GM12891 (cell line): ENCODE measurements around the gene RCOR1.

Experiments used
- POLR2A ChIP-seq: IDR thresholded peaks from 2 replicates; pipeline ENCODE4 v1.6.1; 2011; ENCODE audit warnings: low read depth, low read length, control low read depth
- SPI1 ChIP-seq: IDR thresholded peaks from 2 replicates; pipeline ENCODE4 v1.6.1; 2011; ENCODE audit warnings: low read depth, low read length, control low read depth

DNA sequence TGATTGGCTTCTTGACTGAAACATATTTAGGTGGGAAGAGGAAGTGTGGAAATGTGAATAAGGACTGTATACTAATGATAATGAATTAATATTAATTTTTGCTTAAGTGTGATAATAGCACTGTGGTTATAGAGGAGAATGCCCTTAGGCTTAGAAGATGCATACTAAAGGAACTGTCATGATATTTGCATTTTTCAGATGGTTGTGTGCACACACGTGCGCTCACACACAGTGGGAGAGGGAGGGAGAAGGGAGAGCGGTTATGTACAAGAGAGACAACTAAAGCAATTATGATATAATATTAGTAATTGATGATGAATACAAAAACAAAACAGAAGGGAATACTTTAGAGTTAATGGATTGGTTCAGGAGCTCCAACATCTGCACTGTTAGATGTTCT lies 54.2 kb downstream of the RCOR1 start:
- no peak for TF ChIP-seq POLR2A
- 0 out of 2 replicates have a peak, but pooled peaks have one; percentile 9 for TF ChIP-seq SPI1
